Measurements from ENCODE around the gene OR5H1. TPM values are rescaled to one million over a fixed set of nuclear protein-coding genes. Genes with fewer than 3 reads are reported as not detected.

The OR5H1 gene
- total and polyA plus RNA-seq, 10 of the 15 experiments (the other 5 are each of a cell fraction or from before 2014, with no cell fraction given), result not detected

- TF ChIP-seq FOS (IDR thresholded peaks at IDR 0.05; ENCODE audit: borderline replicate concordance, extremely low read depth, insufficient read length), result no peak
- TF ChIP-seq PAX5 (IDR thresholded peaks at IDR 0.05; ENCODE audit: borderline replicate concordance, low read depth, low read length), result no peak
Measured at GRCh38 chr3:98166396-98166795, 35.9 kb downstream of the OR5H1 start, which contains the start of gene OR5H15 (continued).

DNA sequence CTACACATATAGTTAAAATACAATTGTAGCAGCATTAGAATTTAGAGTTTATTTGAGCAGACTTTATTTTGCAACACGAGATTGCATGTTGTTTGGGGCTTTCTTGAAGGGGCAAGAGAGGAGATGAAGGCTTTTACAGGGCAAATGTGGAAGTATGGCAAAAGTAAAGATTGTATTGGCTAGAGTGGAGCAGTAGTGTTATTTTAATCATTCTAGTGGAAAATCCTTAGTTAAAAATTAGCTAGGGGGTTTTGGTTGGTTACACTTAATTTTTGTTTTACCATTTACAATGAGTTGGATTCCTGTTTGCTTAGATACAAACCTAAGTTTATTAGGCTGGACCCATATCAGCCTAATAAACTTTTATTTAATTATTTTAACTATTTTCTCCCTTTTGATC lies 40.5 kb downstream of the OR5H1 start:
- no TSS peak for BruUV-seq (replicated peaks)
- POLR2A ChIA-PET, result no interaction called here
- intact Hi-C loops (cut with micrococcal nuclease; ENCODE audit: unreplicated experiment), result no loop called here
- FAIRE-seq (no peak), ATAC-seq (no peak), DNase-seq (ENCODE audit: low read depth, low spot score) (no peak)
- CTCF ChIA-PET, result interaction anchor here (1.2 to 2.1 kb wide), 3 partner anchors 133 to 173 kb away, joined by 3 to 8 read pairs (median 3); no protein-coding TSS in a partner anchor
- H3K4me1 ChIP-seq (ENCODE audit: control insufficient read depth, insufficient read depth, low read length), result no peaks in the 10 kb centered on the region
- in situ Hi-C loops (cut with MboI), result no loop called here
- H3K9ac ChIP-seq (ENCODE audit: control insufficient read depth, insufficient read depth, low read length), result no peak overlapping the region
- no peaks in the 10 kb centered on the region for H3K36me3 ChIP-seq (ENCODE audit: control insufficient read depth in 2 of 2, insufficient read depth in 2 of 2, low read length in 1 of 2)
- WGBS (ENCODE audit: insufficient coverage, insufficient replicate concordance, low lambda C conversion rate, missing lambda C conversion rate), result 0% methylated on average over 1 of the region's 1 CpG
- H3K27ac ChIP-seq (ENCODE audit: control insufficient read depth, insufficient read depth), result no peak overlapping the region
- no peak overlapping the region for H3K4me2 ChIP-seq (ENCODE audit: control insufficient read depth, insufficient read depth)
- RAD21 ChIA-PET (ENCODE audit: unreplicated experiment), result no interaction called here
- no peaks in the 10 kb centered on the region for H4K20me1 ChIP-seq (ENCODE audit: control insufficient read depth, insufficient read depth)
- SMC1A ChIA-PET (ENCODE audit: uncharacterized antibody, unreplicated experiment), result interaction anchor here (0.9 to 1.0 kb wide), 2 partner anchors 75 to 158 kb away, joined by 3 read pairs; no protein-coding TSS in a partner anchor
- H3K9me3 ChIP-seq (replicated peaks; ENCODE audit: control insufficient read depth, insufficient read depth, low read length), result no peaks in the 10 kb centered on the region; the same call in 2 of the 3 replicates
- no peak overlapping the region for H2AFZ ChIP-seq (ENCODE audit: control insufficient read depth, low read depth, low read length)
- no peaks in the 10 kb centered on the region for H3K27me3 ChIP-seq (replicated peaks in 1 of 2; ENCODE audit: control insufficient read depth in 2 of 2, insufficient read depth in 2 of 2, low read length in 1 of 2)
- TF ChIP-seq, protein P1, sequence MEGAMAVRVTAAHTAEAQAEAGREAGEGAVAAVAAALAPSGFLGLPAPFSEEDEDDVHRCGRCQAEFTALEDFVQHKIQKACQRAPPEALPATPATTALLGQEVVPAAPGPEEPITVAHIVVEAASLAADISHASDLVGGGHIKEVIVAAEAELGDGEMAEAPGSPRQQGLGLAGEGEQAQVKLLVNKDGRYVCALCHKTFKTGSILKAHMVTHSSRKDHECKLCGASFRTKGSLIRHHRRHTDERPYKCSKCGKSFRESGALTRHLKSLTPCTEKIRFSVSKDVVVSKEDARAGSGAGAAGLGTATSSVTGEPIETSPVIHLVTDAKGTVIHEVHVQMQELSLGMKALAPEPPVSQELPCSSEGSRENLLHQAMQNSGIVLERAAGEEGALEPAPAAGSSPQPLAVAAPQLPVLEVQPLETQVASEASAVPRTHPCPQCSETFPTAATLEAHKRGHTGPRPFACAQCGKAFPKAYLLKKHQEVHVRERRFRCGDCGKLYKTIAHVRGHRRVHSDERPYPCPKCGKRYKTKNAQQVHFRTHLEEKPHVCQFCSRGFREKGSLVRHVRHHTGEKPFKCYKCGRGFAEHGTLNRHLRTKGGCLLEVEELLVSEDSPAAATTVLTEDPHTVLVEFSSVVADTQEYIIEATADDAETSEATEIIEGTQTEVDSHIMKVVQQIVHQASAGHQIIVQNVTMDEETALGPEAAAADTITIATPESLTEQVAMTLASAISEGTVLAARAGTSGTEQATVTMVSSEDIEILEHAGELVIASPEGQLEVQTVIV (IDR thresholded peaks at IDR 0.05; ENCODE audit: borderline replicate concordance, partially characterized antibody), result no peak
- TF ChIP-seq RCOR1 (conservative IDR thresholded peaks at IDR 0.05; ENCODE audit: low read depth, low read length) (no peak), HCFC1 (IDR thresholded peaks at IDR 0.05; ENCODE audit: low read length) (no peak), EGR1 (IDR thresholded peaks at IDR 0.05; ENCODE audit: borderline replicate concordance in 1 of 2, low read depth in 2 of 2, low read length in 2 of 2) (no peak), SKIL (IDR thresholded peaks at IDR 0.05; ENCODE audit: low read depth, poor library complexity, severe bottlenecking) (no peak), ATF7 (IDR thresholded peaks at IDR 0.05; ENCODE audit: low read depth) (no peak)
- H3K4me3 ChIP-seq, result no peak overlapping the region
- H3K79me2 ChIP-seq (ENCODE audit: control insufficient read depth, insufficient read depth, low read length), result no peaks in the 10 kb centered on the region

Measured in GM12878 (cell line).